ENCODE measurements around the gene L2HGDH. TPM values are rescaled to one million over a fixed set of nuclear protein-coding genes. Genes with fewer than 3 reads are reported as not detected.

L2HGDH gene
- total RNA-seq, 3 donors from 2014 or later (not counting 1 experiment from before 2014, with no cell fraction given) = 4.2 to 5.6 (median 5.4) TPM

GRCh38 chr14:50311337-50311971 is 575 bp downstream of the L2HGDH start:
- H3K4me3 Mint-ChIP-seq = peak overlapping the region; percentile 94
- no peaks in the 10 kb centered on the region for H3K36me3 ChIP-seq (ENCODE audit: control insufficient read depth, insufficient read depth, low read length)
- ATAC-seq (no peak), DNase-seq (no peak)
- no peaks in the 10 kb centered on the region for H3K27me3 ChIP-seq (ENCODE audit: control insufficient read depth, insufficient read depth, low read length)
- peak overlapping the region; percentile 84 for H3K4me3 ChIP-seq (ENCODE audit: low read length)
- no peaks in the 10 kb centered on the region for H3K9me3 Mint-ChIP-seq
- H3K36me3 Mint-ChIP-seq = no peaks in the 10 kb centered on the region
- peak overlapping the region; percentile 94 to 95 for H3K27ac Mint-ChIP-seq
- peaks cover 27 to 39% of the 10 kb centered on the region in 2 donors for H3K4me1 Mint-ChIP-seq
- WGBS (ENCODE audit: insufficient coverage) = 6% methylated on average over 18 of the region's 18 CpGs
- H3K27me3 Mint-ChIP-seq (ENCODE audit: low read depth in 2 of 2) = no peaks in the 10 kb centered on the region
- no peaks in the 10 kb centered on the region for H3K9me3 ChIP-seq (ENCODE audit: control insufficient read depth, insufficient read depth, low read length)
- H3K4me1 ChIP-seq (ENCODE audit: control insufficient read depth, insufficient read depth, low read length) = peaks cover 18% of the 10 kb centered on the region
- intact Hi-C loops (cut with micrococcal nuclease) = loop anchor here (5.0 to 10.0 kb wide), 3 partner anchors 79 to 687 kb away; partner anchors contain the start of genes MGAT2, RPL36AL and SOS2
- TF ChIP-seq CTCF (IDR thresholded peaks at IDR 0.05) = no peak
- H3K27ac ChIP-seq (ENCODE audit: low read length) = peak overlapping the region; percentile 89

- no peak overlapping the region for H3K4me3 ChIP-seq (ENCODE audit: low read length)
- ATAC-seq (no peak), DNase-seq (no peak)
- peak overlapping the region; percentile 47 for H3K4me3 Mint-ChIP-seq
- no peaks in the 10 kb centered on the region for H3K9me3 Mint-ChIP-seq
- H3K27ac ChIP-seq (ENCODE audit: low read length) = no peak overlapping the region
- no peaks in the 10 kb centered on the region for H3K27me3 ChIP-seq (ENCODE audit: control insufficient read depth, insufficient read depth, low read length)
- H3K36me3 ChIP-seq (ENCODE audit: control insufficient read depth, insufficient read depth, low read length) = no peaks in the 10 kb centered on the region
- H3K9me3 ChIP-seq (ENCODE audit: control insufficient read depth, insufficient read depth, low read length) = no peaks in the 10 kb centered on the region
- TF ChIP-seq CTCF (IDR thresholded peaks at IDR 0.05) = no peak
- peaks cover 27 to 32% of the 10 kb centered on the region in 2 donors for H3K4me1 Mint-ChIP-seq
- intact Hi-C loops (cut with micrococcal nuclease) = loop anchor here (5.0 to 10.0 kb wide), 3 partner anchors 78 to 686 kb away; partner anchors contain the start of genes MGAT2, RPL36AL and SOS2
- peaks cover 18% of the 10 kb centered on the region for H3K4me1 ChIP-seq (ENCODE audit: control insufficient read depth, insufficient read depth, low read length)
- 98% methylated on average over 4 of the region's 4 CpGs for WGBS (ENCODE audit: insufficient coverage)
- no peak overlapping the region for H3K27ac Mint-ChIP-seq
- no peaks in the 10 kb centered on the region for H3K27me3 Mint-ChIP-seq (ENCODE audit: low read depth in 2 of 2)
- H3K36me3 Mint-ChIP-seq = no peaks in the 10 kb centered on the region
Measured at GRCh38 chr14:50310445-50310844, 1.6 kb downstream of the L2HGDH start.

- DNase-seq (no peak), ATAC-seq (no peak)
- H3K4me3 Mint-ChIP-seq = no peak overlapping the region
- H3K4me1 Mint-ChIP-seq = peaks cover 17 to 23% of the 10 kb centered on the region in 2 donors
- no peak for TF ChIP-seq CTCF (IDR thresholded peaks at IDR 0.05)
- no peaks in the 10 kb centered on the region for H3K9me3 ChIP-seq (ENCODE audit: control insufficient read depth, insufficient read depth, low read length)
- intact Hi-C loops (cut with micrococcal nuclease) = no loop called here
- no peaks in the 10 kb centered on the region for H3K9me3 Mint-ChIP-seq
- no peaks in the 10 kb centered on the region for H3K27me3 ChIP-seq (ENCODE audit: control insufficient read depth, insufficient read depth, low read length)
- no peaks in the 10 kb centered on the region for H3K27me3 Mint-ChIP-seq (ENCODE audit: low read depth in 2 of 2)
- H3K4me1 ChIP-seq (ENCODE audit: control insufficient read depth, insufficient read depth, low read length) = peaks cover 18% of the 10 kb centered on the region
- no peaks in the 10 kb centered on the region for H3K36me3 ChIP-seq (ENCODE audit: control insufficient read depth, insufficient read depth, low read length)
- WGBS (ENCODE audit: insufficient coverage) = 92% methylated on average over 3 of the region's 4 CpGs
- H3K4me3 ChIP-seq (ENCODE audit: low read length) = no peak overlapping the region
- H3K27ac Mint-ChIP-seq = no peak overlapping the region
- no peak overlapping the region for H3K27ac ChIP-seq (ENCODE audit: low read length)
- H3K36me3 Mint-ChIP-seq = no peaks in the 10 kb centered on the region
Measured at GRCh38 chr14:50308363-50308915, 3.6 kb downstream of the L2HGDH start.
